NCI-H1092 treated with DMSO at 0.1 percent for 48 hours (cell line): ENCODE results near the gene FAT2.

Experiments used
- DNase-seq: peaks from one replicate; lab custom pipeline; 2025; lab: John Stamatoyannopoulos, UW

The FAT2 gene

GRCh38 chr5:151555760-151556576 lies 35.2 kb downstream of the FAT2 start:
- no peak for DNase-seq

GRCh38 chr5:151553695-151554094 lies 37.4 kb downstream of the FAT2 start:
- DNase-seq = no peak

- DNase-seq = no peak
Observed at GRCh38 chr5:151553130-151553670, 37.9 kb downstream of the FAT2 start.

- no peak for DNase-seq
Observed at GRCh38 chr5:151551985-151552384, 39.1 kb downstream of the FAT2 start.

- no peak for DNase-seq
Observed at GRCh38 chr5:151550146-151550545, 41.0 kb downstream of the FAT2 start.

- no peak for DNase-seq
Observed at GRCh38 chr5:151549713-151550112, 41.4 kb downstream of the FAT2 start.

- DNase-seq = no peak
Observed at GRCh38 chr5:151547364-151547763, 43.8 kb downstream of the FAT2 start.

- no peak for DNase-seq
Observed at GRCh38 chr5:151541571-151541970, 49.6 kb downstream of the FAT2 start.
